Breast epithelium (tissue), 3 donors: Measurements from ENCODE around the gene FAM110C.

ENCODE experiments used
- CTCF ChIP-seq, 3 donors: fragments of 450-650 bp; IDR thresholded peaks; one replicate each; pipeline ENCODE4 v1.5.1; 2016 to 2017; ENCODE audit warnings: antibody characterized with exemption in 3 of 3, mild to moderate bottlenecking in 3 of 3, moderate library complexity in 3 of 3
- POLR2A ChIP-seq: fragments of 450-650 bp; IDR thresholded peaks from one replicate; pipeline ENCODE4 v1.6.1; 2016; ENCODE audit warnings: antibody characterized with exemption, mild to moderate bottlenecking, moderate library complexity
- POLR2AphosphoS5 ChIP-seq, 3 donors: sonication (generic); formaldehyde crosslinking; IDR thresholded peaks; one replicate each; pipeline ENCODE4 v1.6.1; 2017; ENCODE audit warnings: antibody characterized with exemption in 3 of 3

GRCh38 chr2:46131-46470, 204 bp downstream of the FAM110C start:
- TF ChIP-seq CTCF (IDR thresholded peaks at IDR 0.05): no peak
- no peak for TF ChIP-seq POLR2A
- no peak for TF ChIP-seq POLR2AphosphoS5 (IDR thresholded peaks at IDR 0.05)
